ENCODE data around the gene KCNIP1. TPM values are rescaled to one million over a fixed set of nuclear protein-coding genes. Genes with fewer than 3 reads are reported as not detected.

KCNIP1 gene
- total and polyA plus RNA-seq, 10 of the 15 experiments (the other 5 are each of a cell fraction or from before 2014, with no cell fraction given) = not detected

- FAIRE-seq = no peak
- H3K9me3 ChIP-seq (replicated peaks; ENCODE audit: control insufficient read depth, insufficient read depth, low read length) = no peaks in the 10 kb centered on the region
- WGBS (ENCODE audit: insufficient coverage, insufficient replicate concordance, low lambda C conversion rate, missing lambda C conversion rate) = 35% methylated on average over 16 of the region's 16 CpGs
Measured at GRCh38 chr5:170631466-170632195, 127.8 kb downstream of the KCNIP1 start.

More at GRCh38 chr5:170631466-170632195, 127.8 kb downstream of the KCNIP1 start:
- DNase-seq (ENCODE audit: low read depth, low spot score) (no peak), ATAC-seq (no peak)
- no peak overlapping the region for H3K4me2 ChIP-seq (ENCODE audit: control insufficient read depth, insufficient read depth)
- ChIA-PET CTCF (interaction anchor here (1.1 to 6.5 kb wide), 6 partner anchors 11 to 293 kb away, joined by 3 to 76 read pairs (median 4); no protein-coding TSS in a partner anchor), RAD21 (ENCODE audit: unreplicated experiment) (interaction anchor here (0.9 to 2.0 kb wide), 5 partner anchors 196 to 406 kb away, joined by 3 to 8 read pairs (median 3); no protein-coding TSS in a partner anchor), POLR2A (no interaction called here), SMC1A (ENCODE audit: uncharacterized antibody, unreplicated experiment) (interaction anchor here (4.5 kb wide), 1 partner anchor 197 kb away, joined by 25 read pairs; no protein-coding TSS in a partner anchor)
- TF ChIP-seq RFX5 (IDR thresholded peaks at IDR 0.05; ENCODE audit: low read depth, low read length) (no peak), ASH2L (IDR thresholded peaks at IDR 0.05; ENCODE audit: borderline replicate concordance, low read depth) (no peak), BCL11A (IDR thresholded peaks at IDR 0.05; ENCODE audit: low read depth, low read length) (no peak), TBL1XR1 (IDR thresholded peaks at IDR 0.05; ENCODE audit: low read depth, low read length) (no peak), MYC (IDR thresholded peaks at IDR 0.05; ENCODE audit: insufficient read depth, insufficient read length, insufficient replicate concordance, low read length, severe bottlenecking) (no peak), TCF3 (IDR thresholded peaks at IDR 0.05; ENCODE audit: borderline replicate concordance, insufficient read depth, low read depth, low read length) (no peak), ZNF274 (IDR thresholded peaks at IDR 0.05; ENCODE audit: insufficient read depth, insufficient read length) (no peak), ZBTB40 (IDR thresholded peaks at IDR 0.05; ENCODE audit: borderline replicate concordance) (no peak), CHD1 (IDR thresholded peaks at IDR 0.05; ENCODE audit: low read depth, low read length) (no peak), TARDBP (IDR thresholded peaks at IDR 0.05; ENCODE audit: borderline replicate concordance) (no peak)
- no TSS peak for BruUV-seq (replicated peaks)
- no peaks in the 10 kb centered on the region for H3K79me2 ChIP-seq (ENCODE audit: control insufficient read depth, insufficient read depth, low read length)
- no peaks in the 10 kb centered on the region for H4K20me1 ChIP-seq (ENCODE audit: control insufficient read depth, insufficient read depth)
- H3K9ac ChIP-seq (ENCODE audit: control insufficient read depth, insufficient read depth, low read length) = no peak overlapping the region
- H3K36me3 ChIP-seq (ENCODE audit: control insufficient read depth in 2 of 2, insufficient read depth in 2 of 2, low read length in 1 of 2) = no peaks in the 10 kb centered on the region
- H3K4me1 ChIP-seq (ENCODE audit: control insufficient read depth, insufficient read depth, low read length) = no peaks in the 10 kb centered on the region
- H2AFZ ChIP-seq (ENCODE audit: control insufficient read depth, low read depth, low read length) = no peak overlapping the region
- no peak overlapping the region for H3K4me3 ChIP-seq
- no peaks in the 10 kb centered on the region; a peak in 1 of 4 replicates for H3K27me3 ChIP-seq (replicated peaks in 1 of 2; ENCODE audit: control insufficient read depth in 2 of 2, insufficient read depth in 2 of 2, low read length in 1 of 2)
- in situ Hi-C loops (cut with MboI) = no loop called here
- H3K27ac ChIP-seq (ENCODE audit: control insufficient read depth, insufficient read depth) = no peak overlapping the region
- intact Hi-C loops (cut with micrococcal nuclease; ENCODE audit: unreplicated experiment) = loop anchor here (2.0 kb wide), 1 partner anchor 405 kb away; no protein-coding TSS in a partner anchor

Data from GM12878 (cell line).